ENCODE data around the gene ARV1. TPM values are rescaled to one million over a fixed set of nuclear protein-coding genes. Genes with fewer than 3 reads are reported as not detected.
"Not testable (repeated sequence)": the region's sequence is repeated elsewhere in the genome, so short reads cannot be mapped to it uniquely, and the experiment has no call there.

The ARV1 gene
- total RNA-seq, 1 experiment from 2014 or later, result 4.0 TPM

DNA sequence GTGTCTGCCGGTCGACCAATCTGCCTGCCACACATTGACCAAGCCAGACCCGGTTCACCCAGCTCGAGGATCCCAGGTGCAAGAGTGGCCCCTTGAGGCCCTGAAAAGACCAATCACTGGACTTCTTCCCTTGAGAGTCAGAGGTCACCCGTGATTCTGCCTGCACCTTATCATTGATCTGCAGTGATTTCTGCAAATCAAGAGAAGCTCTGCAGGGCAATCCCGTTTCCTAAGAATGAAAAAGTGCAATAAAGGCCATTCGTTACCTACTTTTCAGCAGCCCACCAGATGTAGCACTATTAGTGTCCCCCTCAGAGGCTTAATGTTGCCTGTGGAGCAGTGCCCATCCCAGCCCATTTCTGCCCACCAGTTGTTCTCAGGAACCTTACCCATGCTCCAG lies 43.6 kb downstream of the ARV1 start:
- H4K20me1 ChIP-seq (ENCODE audit: insufficient read depth); H3K4me1 ChIP-seq (ENCODE audit: control insufficient read depth in 1 of 2, insufficient read depth in 2 of 2, low read length in 2 of 2); H3K9ac ChIP-seq (ENCODE audit: low read length); H3K9me3 ChIP-seq (ENCODE audit: control insufficient read depth in 1 of 2, insufficient read depth in 1 of 2, low read depth in 1 of 2, low read length in 2 of 2); H3K9me2 ChIP-seq (ENCODE audit: insufficient read depth); CTCF ChIA-PET; H2AFZ ChIP-seq (ENCODE audit: low read depth, low read length, poor library complexity, severe bottlenecking); H3K27me3 ChIP-seq (ENCODE audit: insufficient read depth, low read length); BruUV-seq (replicated peaks); DNase-seq (ENCODE audit: low read depth, low spot score); ATAC-seq; POLR2A ChIA-PET; H3K36me3 ChIP-seq (ENCODE audit: control insufficient read depth in 1 of 2, insufficient read depth in 2 of 2, low read length in 2 of 2); RAD21 ChIA-PET (ENCODE audit: low non-redundant PET in 1 of 2, low total read pairs in 2 of 2, uncharacterized antibody in 2 of 2, unreplicated experiment in 2 of 2); H3K4me2 ChIP-seq (ENCODE audit: low read length); H3K27ac ChIP-seq (ENCODE audit: low read depth, low read length); intact Hi-C loops (cut with micrococcal nuclease); H3K4me3 ChIP-seq (replicated peaks in 1 of 2; ENCODE audit: low read depth in 1 of 2, low read length in 2 of 2): not testable (repeated sequence)
- peaks cover 15% of the 10 kb centered on the region; the same call in 1 of the 2 replicates for H3K79me2 ChIP-seq (ENCODE audit: insufficient read depth, low read length)

DNA sequence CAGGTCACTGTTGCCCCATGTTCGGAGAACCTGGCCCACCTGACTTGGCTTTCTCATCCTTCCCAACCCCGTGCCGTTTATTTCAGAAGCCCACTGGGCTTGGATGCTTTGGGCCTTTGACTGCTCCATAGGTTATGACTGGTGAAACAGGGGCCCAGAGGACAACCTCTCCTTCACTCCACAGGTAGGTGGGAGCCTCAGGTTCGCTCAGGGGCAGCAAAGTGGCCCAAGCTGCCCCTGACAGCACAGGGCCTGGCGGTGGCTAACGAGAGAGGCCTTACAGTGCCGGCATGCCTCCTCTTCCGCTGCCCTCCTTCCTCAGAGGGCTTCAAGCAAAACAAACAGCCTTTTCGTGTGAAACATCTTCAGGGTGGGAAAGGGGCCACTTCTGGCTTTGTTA lies 44.3 kb downstream of the ARV1 start:
- POLR2A ChIA-PET, result no interaction called here
- no peaks in the 10 kb centered on the region for H4K20me1 ChIP-seq (ENCODE audit: insufficient read depth)

DNA sequence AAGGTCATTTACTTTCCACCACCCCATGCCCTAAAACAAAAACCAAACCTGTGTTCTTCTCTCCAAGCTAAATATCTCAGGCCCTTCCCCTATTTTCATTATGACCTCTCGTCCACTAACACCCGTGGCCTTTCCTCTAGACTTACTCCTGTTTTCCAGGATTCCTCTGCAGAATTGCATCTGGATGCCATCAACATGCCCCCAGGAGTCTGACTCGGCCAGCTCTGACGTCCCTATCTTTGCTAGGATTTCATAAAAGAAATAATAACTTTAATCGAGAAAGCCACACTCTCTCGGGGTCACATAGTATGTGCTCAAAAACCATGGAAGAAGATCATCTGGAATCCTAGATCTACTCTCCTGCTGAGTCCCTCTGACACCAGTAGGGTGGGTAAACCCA lies 47.7 kb downstream of the ARV1 start:
- H3K9ac ChIP-seq (ENCODE audit: low read length), result no peak overlapping the region
- CTCF ChIA-PET, result no interaction called here
- ATAC-seq, result no peak
- no peaks in the 10 kb centered on the region for H3K9me3 ChIP-seq (ENCODE audit: control insufficient read depth in 1 of 2, insufficient read depth in 1 of 2, low read depth in 1 of 2, low read length in 2 of 2)
- no peaks in the 10 kb centered on the region for H3K4me1 ChIP-seq (ENCODE audit: control insufficient read depth in 1 of 2, insufficient read depth in 2 of 2, low read length in 2 of 2)
- BruUV-seq (replicated peaks), result no TSS peak
- H3K9me2 ChIP-seq (ENCODE audit: insufficient read depth), result no peaks in the 10 kb centered on the region
- no peak overlapping the region for H3K27ac ChIP-seq (ENCODE audit: low read depth, low read length)
- H3K79me2 ChIP-seq (ENCODE audit: insufficient read depth, low read length), result peaks cover 37% of the 10 kb centered on the region
- H3K4me2 ChIP-seq (ENCODE audit: low read length), result no peak overlapping the region
- H3K27me3 ChIP-seq (ENCODE audit: insufficient read depth, low read length), result no peaks in the 10 kb centered on the region
- no peak for DNase-seq (ENCODE audit: low read depth, low spot score)
- intact Hi-C loops (cut with micrococcal nuclease), result no loop called here
- H2AFZ ChIP-seq (ENCODE audit: low read depth, low read length, poor library complexity, severe bottlenecking), result no peak overlapping the region
- no peak overlapping the region for H3K4me3 ChIP-seq (replicated peaks in 1 of 2; ENCODE audit: low read depth in 1 of 2, low read length in 2 of 2)
- RAD21 ChIA-PET (ENCODE audit: low non-redundant PET in 1 of 2, low total read pairs in 2 of 2, uncharacterized antibody in 2 of 2, unreplicated experiment in 2 of 2), result no interaction called here
- H4K20me1 ChIP-seq (ENCODE audit: insufficient read depth), result no peaks in the 10 kb centered on the region
- no peaks in the 10 kb centered on the region for H3K36me3 ChIP-seq (ENCODE audit: control insufficient read depth in 1 of 2, insufficient read depth in 2 of 2, low read length in 2 of 2)
- POLR2A ChIA-PET, result no interaction called here
- TF ChIP-seq, protein P1, sequence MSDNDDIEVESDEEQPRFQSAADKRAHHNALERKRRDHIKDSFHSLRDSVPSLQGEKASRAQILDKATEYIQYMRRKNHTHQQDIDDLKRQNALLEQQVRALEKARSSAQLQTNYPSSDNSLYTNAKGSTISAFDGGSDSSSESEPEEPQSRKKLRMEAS (IDR thresholded peaks at IDR 0.05), result no peak
- TF ChIP-seq SRF (IDR thresholded peaks at IDR 0.05; ENCODE audit: low read depth), result no peak
- no peak for TF ChIP-seq ZFX (IDR thresholded peaks at IDR 0.05)
- TF ChIP-seq YY1 (IDR thresholded peaks at IDR 0.05; ENCODE audit: extremely low read depth, insufficient replicate concordance, low read depth, low read length), result no peak
- TF ChIP-seq FOSL1 (IDR thresholded peaks at IDR 0.05; ENCODE audit: low read depth), result no peak
- TF ChIP-seq ZNF274 (IDR thresholded peaks at IDR 0.05; ENCODE audit: low read depth, low read length), result no peak
- TF ChIP-seq SIN3A (IDR thresholded peaks at IDR 0.05; ENCODE audit: low read depth), result no peak
- TF ChIP-seq, protein P2, sequence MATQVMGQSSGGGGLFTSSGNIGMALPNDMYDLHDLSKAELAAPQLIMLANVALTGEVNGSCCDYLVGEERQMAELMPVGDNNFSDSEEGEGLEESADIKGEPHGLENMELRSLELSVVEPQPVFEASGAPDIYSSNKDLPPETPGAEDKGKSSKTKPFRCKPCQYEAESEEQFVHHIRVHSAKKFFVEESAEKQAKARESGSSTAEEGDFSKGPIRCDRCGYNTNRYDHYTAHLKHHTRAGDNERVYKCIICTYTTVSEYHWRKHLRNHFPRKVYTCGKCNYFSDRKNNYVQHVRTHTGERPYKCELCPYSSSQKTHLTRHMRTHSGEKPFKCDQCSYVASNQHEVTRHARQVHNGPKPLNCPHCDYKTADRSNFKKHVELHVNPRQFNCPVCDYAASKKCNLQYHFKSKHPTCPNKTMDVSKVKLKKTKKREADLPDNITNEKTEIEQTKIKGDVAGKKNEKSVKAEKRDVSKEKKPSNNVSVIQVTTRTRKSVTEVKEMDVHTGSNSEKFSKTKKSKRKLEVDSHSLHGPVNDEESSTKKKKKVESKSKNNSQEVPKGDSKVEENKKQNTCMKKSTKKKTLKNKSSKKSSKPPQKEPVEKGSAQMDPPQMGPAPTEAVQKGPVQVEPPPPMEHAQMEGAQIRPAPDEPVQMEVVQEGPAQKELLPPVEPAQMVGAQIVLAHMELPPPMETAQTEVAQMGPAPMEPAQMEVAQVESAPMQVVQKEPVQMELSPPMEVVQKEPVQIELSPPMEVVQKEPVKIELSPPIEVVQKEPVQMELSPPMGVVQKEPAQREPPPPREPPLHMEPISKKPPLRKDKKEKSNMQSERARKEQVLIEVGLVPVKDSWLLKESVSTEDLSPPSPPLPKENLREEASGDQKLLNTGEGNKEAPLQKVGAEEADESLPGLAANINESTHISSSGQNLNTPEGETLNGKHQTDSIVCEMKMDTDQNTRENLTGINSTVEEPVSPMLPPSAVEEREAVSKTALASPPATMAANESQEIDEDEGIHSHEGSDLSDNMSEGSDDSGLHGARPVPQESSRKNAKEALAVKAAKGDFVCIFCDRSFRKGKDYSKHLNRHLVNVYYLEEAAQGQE (IDR thresholded peaks at IDR 0.05; ENCODE audit: low read depth), result no peak
- no peak for TF ChIP-seq RAD21 (IDR thresholded peaks at IDR 0.05; ENCODE audit: low read depth)
- TF ChIP-seq CEBPB (IDR thresholded peaks at IDR 0.05; ENCODE audit: low read depth), result no peak

More for the DNA sequence above, 44.3 kb downstream of the ARV1 start:
- Histone ChIP-seq H3K79me2 (ENCODE audit: insufficient read depth, low read length) (peaks cover 15% of the 10 kb centered on the region; the same call in 1 of the 2 replicates), H3K36me3 (ENCODE audit: control insufficient read depth in 1 of 2, insufficient read depth in 2 of 2, low read length in 2 of 2) (no peaks in the 10 kb centered on the region), H3K4me1 (ENCODE audit: control insufficient read depth in 1 of 2, insufficient read depth in 2 of 2, low read length in 2 of 2) (no peaks in the 10 kb centered on the region), H3K9me2 (ENCODE audit: insufficient read depth) (no peaks in the 10 kb centered on the region), H3K27me3 (ENCODE audit: insufficient read depth, low read length) (no peaks in the 10 kb centered on the region), H3K4me3 (replicated peaks in 1 of 2; ENCODE audit: low read depth in 1 of 2, low read length in 2 of 2) (no peak overlapping the region), H2AFZ (ENCODE audit: low read depth, low read length, poor library complexity, severe bottlenecking) (no peak overlapping the region), H3K9ac (ENCODE audit: low read length) (no peak overlapping the region), H3K9me3 (ENCODE audit: control insufficient read depth in 1 of 2, insufficient read depth in 1 of 2, low read depth in 1 of 2, low read length in 2 of 2) (no peaks in the 10 kb centered on the region), H3K4me2 (ENCODE audit: low read length) (no peak overlapping the region), H3K27ac (ENCODE audit: low read depth, low read length) (no peak overlapping the region)
- ChIA-PET CTCF (no interaction called here), RAD21 (ENCODE audit: low non-redundant PET in 1 of 2, low total read pairs in 2 of 2, uncharacterized antibody in 2 of 2, unreplicated experiment in 2 of 2) (no interaction called here)
- no peak for ATAC-seq
- TF ChIP-seq JUND (IDR thresholded peaks at IDR 0.05), result no peak
- TF ChIP-seq EZH2 (IDR thresholded peaks at IDR 0.05), result no peak
- TF ChIP-seq FOSL1 (IDR thresholded peaks at IDR 0.05; ENCODE audit: low read depth), result no peak
- no peak for TF ChIP-seq YY1 (IDR thresholded peaks at IDR 0.05; ENCODE audit: extremely low read depth, insufficient replicate concordance, low read depth, low read length)
- TF ChIP-seq, protein P1 (IDR thresholded peaks at IDR 0.05), result no peak
- no peak for DNase-seq (ENCODE audit: low read depth, low spot score)
- no TSS peak for BruUV-seq (replicated peaks)
- intact Hi-C loops (cut with micrococcal nuclease), result no loop called here

All from HCT116 (cell line).